H9 (cell line): ENCODE data around the gene PELI3. TPM values are rescaled to one million over a fixed set of nuclear protein-coding genes. Genes with fewer than 3 reads are reported as not detected.

Experiments
- DNase-seq: peaks from one replicate; pipeline ENCODE4 v3.0.0-alpha.2; 2017
- H2AFZ ChIP-seq: one replicate; pipeline ENCODE4 v1.6.1; 2013; ENCODE audit warnings: mild to moderate bottlenecking, low read length, control low read depth, moderate library complexity
- H2AK5ac ChIP-seq: 2 replicates; pipeline ENCODE4 v1.6.1; 2013; ENCODE audit warnings: low read length, control low read depth, mixed read lengths; ENCODE audit not compliant: insufficient read length
- H2BK120ac ChIP-seq: one replicate; pipeline ENCODE4 v1.6.1; 2013; ENCODE audit warnings: low read depth, mild to moderate bottlenecking, low read length, control low read depth, inconsistent platforms; ENCODE audit not compliant: poor library complexity, severe bottlenecking
- H2BK12ac ChIP-seq: 2 replicates; pipeline ENCODE4 v1.6.1; 2013; ENCODE audit warnings: low read length, control low read depth, mixed read lengths, low read depth; ENCODE audit not compliant: insufficient read length
- H2BK15ac ChIP-seq: 2 replicates; pipeline ENCODE4 v1.6.1; 2013; ENCODE audit warnings: low read depth, low read length, control low read depth
- H2BK20ac ChIP-seq: one replicate; pipeline ENCODE4 v1.6.1; 2013; ENCODE audit warnings: low read depth, mild to moderate bottlenecking, low read length, control low read depth, inconsistent platforms; ENCODE audit not compliant: poor library complexity, severe bottlenecking
- H2BK5ac ChIP-seq: 2 replicates; pipeline ENCODE4 v1.6.1; 2013; ENCODE audit warnings: low read length, control low read depth, mixed read lengths; ENCODE audit not compliant: insufficient read length
- H3K14ac ChIP-seq: 2 replicates; pipeline ENCODE4 v1.6.1; 2013; ENCODE audit warnings: low read length, control low read depth; ENCODE audit not compliant: insufficient read depth
- H3K18ac ChIP-seq: 2 replicates; pipeline ENCODE4 v1.6.1; 2013; ENCODE audit warnings: low read depth, mild to moderate bottlenecking, mixed read lengths, low read length, control low read depth; ENCODE audit not compliant: insufficient read length
- H3K23ac ChIP-seq: 2 replicates; pipeline ENCODE4 v1.6.1; 2013; ENCODE audit warnings: low read length, control low read depth, mixed read lengths, low read depth; ENCODE audit not compliant: insufficient read length
- H3K23me2 ChIP-seq: 2 replicates; pipeline ENCODE4 v1.6.1; 2013; ENCODE audit warnings: low read depth, mild to moderate bottlenecking, mixed read lengths, low read length, control low read depth; ENCODE audit not compliant: insufficient read length, poor library complexity, severe bottlenecking
- H3K27ac ChIP-seq: 2 replicates; pipeline ENCODE4 v1.5.1; 2013; ENCODE audit warnings: low read length, control low read depth, mixed read lengths, low read depth; ENCODE audit not compliant: insufficient read length
- H3K27me3 ChIP-seq: 2 replicates; pipeline ENCODE4 v1.6.1; 2013; ENCODE audit warnings: low read length, control low read depth, inconsistent platforms; ENCODE audit not compliant: insufficient read depth
- H3K4ac ChIP-seq: 2 replicates; pipeline ENCODE4 v1.6.1; 2013; ENCODE audit warnings: low read depth, mild to moderate bottlenecking, control low read depth, inconsistent platforms, low read length, moderate library complexity
- H3K4me1 ChIP-seq: 2 replicates; pipeline ENCODE4 v1.6.1; 2013; ENCODE audit warnings: low read length, control low read depth, inconsistent platforms; ENCODE audit not compliant: insufficient read depth
- H3K4me2 ChIP-seq: 2 replicates; pipeline ENCODE4 v1.6.1; 2013; ENCODE audit warnings: low read length, control low read depth, mixed read lengths; ENCODE audit not compliant: insufficient read length, insufficient read depth
- H3K56ac ChIP-seq: 2 replicates; pipeline ENCODE4 v1.6.1; 2013; ENCODE audit warnings: low read depth, mild to moderate bottlenecking, mixed read lengths, low read length, control low read depth; ENCODE audit not compliant: insufficient read length
- H3K79me1 ChIP-seq: 2 replicates; pipeline ENCODE4 v1.6.1; 2013; ENCODE audit warnings: low read depth, mild to moderate bottlenecking, moderate library complexity, low read length, control low read depth, inconsistent platforms; ENCODE audit not compliant: insufficient read depth, poor library complexity, severe bottlenecking
- H3K79me2 ChIP-seq: 2 replicates; pipeline ENCODE4 v1.6.1; 2013; ENCODE audit warnings: low read length, control low read depth, inconsistent platforms; ENCODE audit not compliant: insufficient read depth
- H3K9ac ChIP-seq: 2 replicates; pipeline ENCODE4 v1.6.1; 2013; ENCODE audit warnings: low read length, control low read depth, mixed read lengths; ENCODE audit not compliant: insufficient read length; ENCODE audit errors: extremely low read depth
- H3K9me3 ChIP-seq: one replicate; pipeline ENCODE4 v1.6.1; 2013; ENCODE audit warnings: low read depth, low read length, inconsistent platforms; ENCODE audit not compliant: control insufficient read depth
- H3T11ph ChIP-seq: one replicate; pipeline ENCODE4 v1.6.1; 2013; ENCODE audit warnings: mild to moderate bottlenecking, low read length, control low read depth, inconsistent platforms
- H4K20me1 ChIP-seq: one replicate; pipeline ENCODE4 v1.6.1; 2013; ENCODE audit not compliant: control insufficient read depth, insufficient read length, insufficient read depth
- H4K5ac ChIP-seq: 2 replicates; pipeline ENCODE4 v1.6.1; 2013; ENCODE audit warnings: low read depth, mild to moderate bottlenecking, mixed read lengths, low read length, control low read depth; ENCODE audit not compliant: insufficient read length
- H4K8ac ChIP-seq: replicated peaks from 2 replicates; pipeline ENCODE4 v1.6.1; 2013; ENCODE audit warnings: low read length, control low read depth, mixed read lengths, low read depth; ENCODE audit not compliant: insufficient read length
- H4K91ac ChIP-seq: 2 replicates; pipeline ENCODE4 v1.6.1; 2013; ENCODE audit warnings: low read depth, mild to moderate bottlenecking, moderate library complexity, mixed read lengths, low read length, control low read depth; ENCODE audit not compliant: insufficient read length
- H3K27ac Mint-ChIP-seq, 3 experiments: 2 replicates in 2 of 3; 3 replicates in 1 of 3; pipeline ENCODE4 v1.8.0; 2020 to 2021; ENCODE audit warnings: mixed read lengths in 3 of 3, mild to moderate bottlenecking in 1 of 3, moderate library complexity in 1 of 3
- H3K27me3 Mint-ChIP-seq: 2 replicates; pipeline ENCODE4 v1.8.0; 2021; ENCODE audit warnings: low read depth, mild to moderate bottlenecking, moderate library complexity, mixed read lengths
- H3K36me3 Mint-ChIP-seq, 3 experiments: 2 replicates in 2 of 3; 3 replicates in 1 of 3; pipeline ENCODE4 v1.8.0; 2020 to 2021; ENCODE audit warnings: low read depth in 3 of 3, mixed read lengths in 3 of 3; ENCODE audit not compliant: insufficient read depth in 1 of 3
- H3K4me1 Mint-ChIP-seq, 2 experiments: 2 replicates each; pipeline ENCODE4 v1.8.0; 2020; ENCODE audit warnings: mixed read lengths in 2 of 2
- H3K4me3 Mint-ChIP-seq, 2 experiments: 2 replicates in 1 of 2; 3 replicates in 1 of 2; pipeline ENCODE4 v1.8.0; 2020 to 2021; ENCODE audit warnings: mild to moderate bottlenecking in 2 of 2, mixed read lengths in 2 of 2, moderate library complexity in 1 of 2
- H3K9me3 Mint-ChIP-seq, 2 experiments: 2 replicates in 1 of 2; 3 replicates in 1 of 2; pipeline ENCODE4 v1.8.0; 2020; ENCODE audit warnings: mild to moderate bottlenecking in 2 of 2, mixed read lengths in 2 of 2, moderate library complexity in 1 of 2
- WGBS: extraction: QIAGEN DNeasy Blood & Tissue Kit; methylation state at CpG from one replicate; pipeline ENCODE4 v1.1.7; 2013; ENCODE audit warnings: missing lambda C conversion rate, low lambda C conversion rate, mixed read lengths; ENCODE audit not compliant: insufficient read length; ENCODE audit errors: extremely low coverage; 5-methylcytosine and 5-hydroxymethylcytosine counted together
- total RNA-seq: library from RNA; stranded (reverse); gene quantifications from 2 replicates; pipeline ENCODE4 v1.2.1, GENCODE V29; 2021
- TF ChIP-seq, protein P1 (sequence below): fragments of 200-600 bp; sonication (generic); conservative IDR thresholded peaks from 3 replicates; pipeline ENCODE4 v1.8.0; 2021; ENCODE audit warnings: antibody characterized with exemption, mild to moderate bottlenecking

PELI3 gene
- total RNA-seq, 1 experiment from 2014 or later = 10.3 TPM

GRCh38 chr11:66467034-66467659 lies 442 bp downstream of the PELI3 start:
- no peak for DNase-seq
- H3K27ac Mint-ChIP-seq = no peak overlapping the region; a peak in 1 of 7 replicates

More at GRCh38 chr11:66467034-66467659, 442 bp downstream of the PELI3 start:
- peak overlapping the region; percentile 74 to 92 for H3K4me3 Mint-ChIP-seq
- H3K4me1 ChIP-seq = no peaks in the 10 kb centered on the region; the same call in 1 of the 2 replicates
- H3K36me3 Mint-ChIP-seq = peaks cover 2 to 27% (median 7%) of the 10 kb centered on the region in 3 experiments; a peak in 6 of 7 replicates
- H3K79me1 ChIP-seq = no peaks in the 10 kb centered on the region
- H4K5ac ChIP-seq = no peak overlapping the region
- no peak overlapping the region for H2BK15ac ChIP-seq
- H3K56ac ChIP-seq = no peak overlapping the region
- no peak overlapping the region for H3K18ac ChIP-seq
- TF ChIP-seq, protein P1, sequence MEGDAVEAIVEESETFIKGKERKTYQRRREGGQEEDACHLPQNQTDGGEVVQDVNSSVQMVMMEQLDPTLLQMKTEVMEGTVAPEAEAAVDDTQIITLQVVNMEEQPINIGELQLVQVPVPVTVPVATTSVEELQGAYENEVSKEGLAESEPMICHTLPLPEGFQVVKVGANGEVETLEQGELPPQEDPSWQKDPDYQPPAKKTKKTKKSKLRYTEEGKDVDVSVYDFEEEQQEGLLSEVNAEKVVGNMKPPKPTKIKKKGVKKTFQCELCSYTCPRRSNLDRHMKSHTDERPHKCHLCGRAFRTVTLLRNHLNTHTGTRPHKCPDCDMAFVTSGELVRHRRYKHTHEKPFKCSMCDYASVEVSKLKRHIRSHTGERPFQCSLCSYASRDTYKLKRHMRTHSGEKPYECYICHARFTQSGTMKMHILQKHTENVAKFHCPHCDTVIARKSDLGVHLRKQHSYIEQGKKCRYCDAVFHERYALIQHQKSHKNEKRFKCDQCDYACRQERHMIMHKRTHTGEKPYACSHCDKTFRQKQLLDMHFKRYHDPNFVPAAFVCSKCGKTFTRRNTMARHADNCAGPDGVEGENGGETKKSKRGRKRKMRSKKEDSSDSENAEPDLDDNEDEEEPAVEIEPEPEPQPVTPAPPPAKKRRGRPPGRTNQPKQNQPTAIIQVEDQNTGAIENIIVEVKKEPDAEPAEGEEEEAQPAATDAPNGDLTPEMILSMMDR = peak; percentile 44
- no peaks in the 10 kb centered on the region for H4K20me1 ChIP-seq
- peak overlapping the region; percentile 73 for H3K4me2 ChIP-seq
- no peaks in the 10 kb centered on the region for H3K27me3 ChIP-seq
- no peak overlapping the region for H2BK12ac ChIP-seq
- no peak overlapping the region for H4K8ac ChIP-seq
- H3K9ac ChIP-seq = peak overlapping the region; percentile 34
- no peak overlapping the region for H2BK120ac ChIP-seq
- no peak overlapping the region for H2AFZ ChIP-seq
- no peak overlapping the region for H3K27ac ChIP-seq
- H2BK5ac ChIP-seq = no peak overlapping the region
- peaks cover 6% of the 10 kb centered on the region for H3K23me2 ChIP-seq
- peaks cover 10 to 16% of the 10 kb centered on the region in 2 experiments; a peak in 4 of 5 replicates for H3K9me3 Mint-ChIP-seq
- H2BK20ac ChIP-seq = no peak overlapping the region
- H4K91ac ChIP-seq = no peak overlapping the region
- no peaks in the 10 kb centered on the region for H3K79me2 ChIP-seq
- no peak overlapping the region for H3K23ac ChIP-seq
- H3T11ph ChIP-seq = no peak overlapping the region
- no CpG with 5 or more reads among the region's 72 CpGs for WGBS
- no peak overlapping the region for H2AK5ac ChIP-seq
- peaks cover 8% of the 10 kb centered on the region for H3K27me3 Mint-ChIP-seq
- no peak overlapping the region for H3K4ac ChIP-seq
- H3K14ac ChIP-seq = no peak overlapping the region
- H3K4me1 Mint-ChIP-seq = peaks cover 21 to 36% of the 10 kb centered on the region in 2 experiments
- H3K9me3 ChIP-seq = no peaks in the 10 kb centered on the region
